HepG2 (cell line): ENCODE data around the gene FGF9.

Experiments
- CBX2 ChIP-seq, 2 experiments: fragments of 200-600 bp in 1 of 2; sonication (generic); formaldehyde crosslinking in 1 of 2; IDR thresholded peaks; 2 replicates each; pipeline versions ENCODE4 v1.7.0 to v1.8.1; 2018 to 2022; ENCODE audit warnings: low read depth in 2 of 2, low read length in 1 of 2, mild to moderate bottlenecking in 1 of 2, missing genetic modification reagents in 1 of 2
- CTCF ChIP-seq: sonication (generic); formaldehyde crosslinking; IDR thresholded peaks from 2 replicates; pipeline ENCODE4 v1.5.0; 2020; ENCODE audit warnings: mild to moderate bottlenecking, missing genetic modification reagents, moderate library complexity
- RAD21 ChIP-seq: fragments of 450-650 bp; formaldehyde crosslinking; IDR thresholded peaks from 2 replicates; pipeline ENCODE4 v1.5.0; 2020; ENCODE audit warnings: mild to moderate bottlenecking
- TAF1 ChIP-seq: sonication (generic); formaldehyde crosslinking; IDR thresholded peaks from 2 replicates; pipeline ENCODE4 v1.4.0; 2020; ENCODE audit warnings: missing genetic modification reagents
- UBTF ChIP-seq: sonication (generic); formaldehyde crosslinking; IDR thresholded peaks from 2 replicates; pipeline ENCODE4 v1.4.0; 2020; ENCODE audit warnings: mild to moderate bottlenecking, missing genetic modification reagents
- ZNF44 ChIP-seq: sonication (generic); formaldehyde crosslinking; IDR thresholded peaks from 2 replicates; pipeline ENCODE4 v1.5.1; 2020; ENCODE audit warnings: mild to moderate bottlenecking, missing genetic modification reagents
- ZSCAN29 ChIP-seq: sonication (generic); formaldehyde crosslinking; conservative IDR thresholded peaks from 2 replicates; pipeline ENCODE4 v1.4.0; 2020; ENCODE audit warnings: mild to moderate bottlenecking, missing genetic modification reagents

GRCh38 chr13:21636656-21637055 lies 34.2 kb upstream of the FGF9 start:
- TF ChIP-seq UBTF (CRISPR knock-in tag) = no peak
- no peak for TF ChIP-seq CTCF (CRISPR knock-in tag)
- no peak for TF ChIP-seq TAF1 (CRISPR knock-in tag)
- TF ChIP-seq RAD21 (CRISPR knock-in tag) = no peak
- TF ChIP-seq ZSCAN29 (CRISPR knock-in tag) = no peak
- no peak for TF ChIP-seq ZNF44
- TF ChIP-seq CBX2 (IDR thresholded peaks at IDR 0.05; ENCODE audit: low read depth, low read length) = no peak
- TF ChIP-seq CBX2 (CRISPR knock-in tag; IDR thresholded peaks at IDR 0.05; ENCODE audit: low read depth) = no peak
